Stimulated activated CD8-positive, alpha-beta memory T cell treated with anti-CD3 and anti-CD28 coated beads, Interleukin-4, amount 100 ng/mL, for 4 hours (primary cell): Measurements from ENCODE around the gene ACACB.

ENCODE experiments used
- DNase-seq, 2 donors: peaks; one replicate each; pipeline ENCODE4 v3.0.0-alpha.2; 2020; ENCODE audit warnings: low read depth in 2 of 2, low spot score in 1 of 2

ACACB gene

DNA sequence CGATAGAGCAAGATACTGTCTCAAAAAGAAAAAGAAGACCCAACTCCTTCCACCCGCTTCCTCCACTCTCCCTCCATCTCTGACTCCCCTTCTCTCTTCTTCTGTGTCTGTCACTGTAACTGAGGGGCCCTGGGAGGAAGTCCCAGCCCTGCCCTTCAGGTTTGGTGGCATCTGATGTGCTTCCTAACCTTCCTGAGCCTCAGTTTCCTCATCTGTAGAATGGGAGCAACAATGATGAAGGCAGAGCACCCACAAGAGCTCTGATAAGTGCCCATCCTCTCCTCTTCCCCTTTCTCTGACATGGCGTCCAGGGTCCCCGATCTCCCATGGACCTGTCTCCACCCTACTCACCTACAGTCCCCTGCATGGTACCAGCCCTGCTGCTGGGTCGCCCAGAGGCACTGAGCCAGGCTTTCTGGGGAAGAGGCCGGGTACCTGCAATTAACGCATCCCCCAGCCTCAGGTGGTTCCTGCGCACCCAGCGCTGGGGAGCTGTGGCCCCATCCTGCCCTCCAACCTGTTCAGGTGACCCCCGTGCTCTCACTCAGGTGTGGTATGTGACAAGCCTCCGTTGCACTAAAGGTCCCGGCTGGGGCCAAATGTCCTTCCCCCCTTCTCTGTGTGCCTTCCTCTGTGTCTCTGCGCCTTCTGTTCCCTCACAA lies 179.5 kb downstream of the ACACB start:
- no peak for DNase-seq

DNA sequence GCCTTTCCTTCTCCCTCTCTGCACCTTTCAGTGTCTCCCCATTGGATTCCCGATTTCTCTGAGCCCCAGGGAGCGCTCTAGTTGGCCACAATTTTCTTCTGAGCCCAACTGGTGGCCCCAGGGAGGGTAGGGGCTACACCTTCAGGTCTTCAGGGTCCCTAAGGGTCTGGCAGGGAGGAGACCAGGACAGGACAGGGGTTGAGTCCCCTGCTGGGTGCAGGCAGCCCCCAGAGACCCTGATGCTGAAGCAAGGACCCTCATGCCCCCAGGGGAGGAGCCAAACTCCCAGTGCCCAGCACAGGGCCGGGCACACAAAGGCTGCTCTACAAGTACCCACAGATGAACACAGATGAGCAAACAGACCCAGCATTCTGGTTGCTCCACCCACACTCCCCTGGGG lies 180.0 kb downstream of the ACACB start:
- no peak for DNase-seq

DNA sequence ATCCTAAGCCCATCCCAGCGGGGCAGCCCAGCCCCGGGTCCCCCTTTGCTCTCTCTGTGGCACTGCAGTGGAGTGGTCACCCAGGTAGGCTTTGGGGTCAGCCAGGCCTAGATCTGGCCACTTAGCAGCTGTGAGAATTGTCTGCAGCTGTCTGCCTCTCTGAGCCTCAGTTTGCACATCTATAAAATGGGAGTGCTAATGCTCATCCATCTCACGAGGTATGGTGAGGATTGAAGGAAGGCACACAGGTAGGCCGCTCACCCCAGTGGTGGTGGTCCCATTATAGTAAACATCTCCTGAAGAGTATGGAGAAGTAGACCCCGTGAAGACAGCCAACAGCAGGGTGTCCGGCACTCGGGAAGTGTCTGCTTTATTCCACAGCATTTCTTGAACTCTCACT lies 183.5 kb downstream of the ACACB start:
- no peak for DNase-seq

DNA sequence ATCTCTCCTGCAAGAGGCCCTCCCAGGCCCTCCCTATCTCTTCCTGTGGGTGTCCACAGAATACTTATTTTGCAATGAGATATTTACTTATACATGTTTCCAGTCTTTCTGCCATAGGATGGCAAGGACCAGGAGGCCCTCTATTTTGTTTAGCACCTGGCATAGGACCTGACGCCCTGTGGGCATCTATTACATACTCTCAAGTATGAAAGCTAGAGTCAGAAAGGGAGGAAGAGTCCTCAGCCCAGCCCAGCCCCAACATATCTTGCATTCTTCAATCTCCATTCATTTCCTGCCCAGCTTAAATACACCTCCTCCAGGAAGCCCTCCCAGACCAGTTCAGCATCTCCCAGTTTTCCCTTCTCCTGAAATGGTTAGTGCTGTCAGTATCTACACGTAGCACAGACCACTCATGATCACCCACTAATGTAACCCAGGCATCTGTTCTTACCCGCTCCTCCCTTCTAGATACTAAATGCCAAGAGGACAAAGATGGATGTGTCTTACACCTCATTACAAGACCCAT lies 185.3 kb downstream of the ACACB start:
- DNase-seq, result no peak

DNA sequence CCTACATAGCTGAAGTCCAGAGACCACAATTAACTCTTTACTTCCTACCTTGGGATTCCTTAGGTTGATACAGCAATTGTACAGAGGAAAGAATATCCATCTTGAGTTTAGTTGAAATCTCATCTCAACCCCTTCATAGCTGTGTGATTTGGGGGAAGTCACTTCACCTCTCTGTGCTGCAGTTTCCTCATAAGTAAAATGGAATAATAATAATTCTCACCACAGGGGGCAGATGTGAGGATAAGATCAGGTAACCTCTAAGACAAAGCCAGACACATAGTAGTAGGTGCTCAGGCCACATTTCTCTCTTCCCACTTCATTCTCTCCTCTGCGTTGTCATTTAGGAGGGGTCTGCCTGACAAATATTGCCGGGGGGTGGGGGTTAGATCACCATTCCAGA lies 186.0 kb downstream of the ACACB start:
- DNase-seq, result no peak

DNA sequence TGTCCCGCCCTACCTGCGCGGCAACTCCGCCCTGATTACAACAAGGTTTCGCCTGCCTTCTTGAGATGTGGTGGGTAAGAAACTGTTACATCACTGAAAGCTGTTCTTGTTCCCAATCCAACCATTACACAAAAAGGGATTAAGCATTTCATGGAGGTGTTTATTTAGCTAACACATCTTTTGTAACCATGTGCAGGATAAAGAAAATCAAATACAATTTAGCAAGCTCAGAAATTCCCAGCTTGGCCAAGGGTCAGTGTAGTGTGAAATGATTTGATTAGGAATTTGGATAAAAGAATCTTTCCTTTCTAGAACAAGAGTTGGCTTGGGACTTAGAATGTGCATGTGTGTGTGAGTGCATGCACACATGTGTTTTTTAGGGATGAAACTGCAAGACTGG lies 186.4 kb downstream of the ACACB start:
- DNase-seq, result no peak

DNA sequence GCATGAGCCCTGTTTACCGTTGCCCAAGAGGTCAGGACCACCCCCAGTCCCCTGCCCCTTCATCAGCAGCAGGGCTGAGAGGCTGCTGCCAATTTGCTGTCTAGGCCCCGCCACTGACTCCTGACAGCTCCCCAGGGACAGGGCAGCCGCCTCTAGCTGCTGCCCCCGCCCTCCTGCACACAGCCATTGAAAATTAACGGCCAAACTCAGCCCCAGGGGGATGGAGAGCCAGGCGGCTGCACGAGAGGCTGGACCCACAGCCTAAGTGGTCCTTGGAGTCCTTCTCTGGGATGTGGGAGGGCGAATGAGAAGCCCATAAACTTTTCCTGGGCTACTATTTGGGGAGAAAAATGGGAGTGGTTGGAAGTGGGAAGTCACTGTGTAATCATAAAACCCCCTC lies 188.1 kb downstream of the ACACB start:
- DNase-seq, result no peak

DNA sequence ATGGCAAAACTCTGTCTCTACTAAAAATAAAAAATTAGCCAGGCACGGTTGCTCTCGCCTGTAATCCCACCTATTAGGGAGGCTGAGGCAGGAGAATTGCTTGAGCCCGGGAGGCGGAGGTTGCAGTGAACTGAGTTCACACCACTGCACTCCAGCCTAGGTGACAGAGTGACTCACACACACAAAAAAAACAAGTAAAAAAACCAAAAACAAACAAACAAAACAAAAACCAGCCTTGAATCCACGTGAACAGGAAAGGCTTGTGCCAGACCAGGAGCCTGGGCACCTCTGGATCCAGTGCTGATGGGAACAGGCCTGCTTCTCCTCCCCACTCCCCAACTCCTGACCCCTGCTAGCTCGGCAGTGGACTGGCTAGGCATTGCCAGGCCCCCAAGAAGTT lies 189.2 kb downstream of the ACACB start:
- no peak for DNase-seq

DNA sequence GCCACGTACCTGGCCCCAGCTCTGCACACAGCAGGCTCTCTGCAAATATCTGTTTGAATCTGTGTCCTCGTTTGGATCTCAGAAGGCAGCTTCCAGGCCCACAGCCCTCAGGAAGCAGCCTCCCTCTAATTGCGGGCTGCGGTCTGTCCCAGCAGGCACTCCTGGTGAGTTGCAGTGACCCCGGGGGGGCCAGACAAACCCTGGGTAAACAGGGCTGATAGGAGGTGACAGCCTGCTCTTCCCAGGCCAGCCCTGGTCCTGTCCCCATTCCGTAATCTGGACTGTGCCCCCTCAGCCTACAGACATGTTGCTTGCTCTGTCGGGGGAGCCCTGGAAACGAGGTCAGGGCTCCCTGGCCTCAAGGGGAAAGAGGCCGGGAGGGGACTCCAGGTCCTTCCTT lies 190.7 kb downstream of the ACACB start:
- DNase-seq, result no peak

DNA sequence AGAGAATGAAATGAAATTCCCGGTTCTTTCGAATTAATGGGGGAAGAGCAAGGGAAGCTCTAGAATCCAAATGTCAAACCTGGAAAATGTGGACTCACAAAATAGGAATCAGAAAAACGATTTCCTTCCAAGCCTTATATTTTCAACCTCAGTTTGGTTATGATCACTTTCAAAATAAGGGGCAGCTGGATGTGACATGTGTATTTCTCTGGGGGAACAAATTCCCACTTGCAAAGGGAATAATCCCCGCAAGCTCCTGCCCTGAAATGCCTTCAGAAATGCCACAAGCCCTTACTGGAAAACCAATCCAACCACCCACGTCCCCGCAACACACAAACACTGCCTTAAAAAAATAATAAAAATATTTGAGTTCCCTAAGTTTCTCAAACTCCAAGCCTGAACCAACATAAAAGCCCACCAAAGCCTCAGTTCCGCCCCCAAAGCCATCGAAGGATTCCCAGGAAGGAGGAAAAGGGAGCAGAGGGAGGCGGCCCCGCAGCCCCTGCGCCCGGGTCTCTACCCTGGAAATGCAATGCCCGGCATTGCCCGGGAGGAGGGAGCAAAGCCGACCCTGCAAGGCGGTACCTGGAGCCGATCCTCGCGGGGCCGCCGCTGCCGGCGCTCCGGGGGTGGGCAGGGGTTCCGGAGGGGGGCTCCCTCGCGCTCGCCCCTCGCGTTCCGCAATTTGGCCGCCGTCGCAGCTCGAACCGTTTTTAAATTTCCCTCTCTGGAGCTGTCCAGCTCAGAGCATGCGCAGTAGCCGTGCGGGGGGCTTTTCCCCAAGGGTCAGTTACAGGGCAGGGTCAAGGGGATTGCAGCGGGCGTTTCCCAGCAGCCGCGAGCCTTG lies 192.4 kb downstream of the ACACB start, which contains the start of gene FOXN4:
TSS of gene FOXN4 (minus strand) at position 751 of the 847 bp plus-strand sequence. CDS start 963 bp downstream, outside the sequence.
- DNase-seq, result no peak

DNA sequence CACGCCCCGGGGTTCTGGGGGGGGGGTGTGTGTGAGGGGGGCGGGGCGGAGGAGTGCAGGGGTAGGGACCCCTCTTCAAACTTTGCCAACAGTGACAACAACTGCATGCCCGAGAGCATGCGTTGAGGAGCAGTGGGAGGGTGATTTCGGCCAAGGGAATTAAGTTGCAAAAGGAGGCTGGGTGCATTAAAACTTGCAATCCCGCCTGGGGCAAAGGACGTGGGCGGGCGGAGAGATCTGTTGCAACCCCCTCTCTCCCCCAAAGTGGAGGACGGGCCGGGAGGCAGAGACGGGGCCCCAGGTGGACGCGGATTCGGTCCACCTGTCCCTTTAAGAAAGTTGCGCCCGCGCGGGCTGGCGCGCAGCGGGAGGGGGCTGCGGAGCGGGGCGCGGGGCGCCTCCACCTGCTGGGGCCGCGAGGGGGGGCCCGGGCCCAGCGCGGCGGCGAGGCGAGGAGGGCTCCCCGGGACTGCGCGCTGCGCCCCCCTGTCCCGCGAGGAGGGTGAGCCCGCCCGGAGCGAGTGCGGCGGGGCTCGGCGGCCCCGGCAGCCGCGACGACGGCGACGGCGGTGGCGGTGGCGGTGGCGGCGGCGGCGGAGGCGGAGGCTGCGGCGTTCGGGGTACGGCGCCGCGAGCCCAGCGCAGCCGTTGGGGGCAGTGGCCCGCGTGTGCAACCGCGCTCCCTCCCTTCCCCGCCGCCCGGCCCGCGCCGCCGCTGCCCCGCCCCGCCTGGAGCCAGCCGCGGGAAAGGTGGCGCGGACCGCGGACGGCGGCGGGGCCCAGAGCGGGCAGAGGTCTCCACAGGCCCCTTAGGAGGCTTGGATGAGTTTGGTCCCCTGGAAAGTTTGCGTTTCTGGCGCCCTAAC lies 193.2 kb downstream of the ACACB start:
- no peak for DNase-seq

DNA sequence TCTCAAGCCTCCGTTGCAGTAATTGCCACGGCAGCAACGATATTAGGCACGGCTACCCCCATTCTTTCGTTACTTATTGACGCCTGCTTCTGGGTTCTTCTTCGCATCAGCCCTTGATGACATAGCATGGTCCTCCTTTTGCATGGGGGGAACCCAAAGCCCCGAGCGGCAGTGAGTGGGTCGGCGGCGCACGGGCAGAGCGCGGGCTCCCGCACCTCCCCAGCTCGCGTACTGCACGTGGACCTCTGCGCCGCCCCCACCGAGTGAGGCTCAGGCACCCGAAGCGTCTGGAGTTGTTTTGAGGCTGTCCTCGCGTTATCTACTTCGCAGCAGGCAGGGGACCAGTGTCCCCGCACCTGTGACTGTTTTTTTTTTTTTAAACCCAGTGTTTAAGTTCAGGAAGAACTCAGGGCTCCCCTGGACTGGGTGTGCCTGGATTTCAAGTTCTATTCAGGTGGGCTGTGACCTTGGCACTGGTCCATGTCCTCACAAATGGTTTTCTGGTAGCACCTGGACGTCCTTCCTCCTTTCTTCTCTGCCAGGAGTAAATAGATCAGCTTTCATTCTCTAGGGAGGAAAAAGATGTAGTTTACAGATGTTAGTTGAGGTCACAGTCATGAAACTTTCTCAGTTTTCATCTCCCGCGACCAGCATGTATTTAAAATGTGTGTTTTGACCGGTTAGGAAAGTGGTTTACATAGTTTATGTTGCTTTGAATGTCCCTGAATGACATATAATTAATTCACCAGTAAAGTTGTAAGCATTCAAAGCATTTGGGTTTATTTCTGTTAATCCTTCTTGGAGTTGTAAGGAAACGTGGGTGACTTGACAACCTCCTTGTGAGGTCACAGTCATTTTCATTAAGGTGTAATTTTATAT lies 194.1 kb downstream of the ACACB start:
- DNase-seq, result no peak
